Hepatocyte (in vitro differentiated cells): ENCODE results near the gene DDAH2. TPM values are rescaled to one million over a fixed set of nuclear protein-coding genes. Genes with fewer than 3 reads are reported as not detected.

Experiments
- DNase-seq: peaks from one replicate; pipeline ENCODE4 v3.0.0-alpha.2; 2016; ENCODE audit warnings: low spot score
- H2AFZ ChIP-seq: fragments of 200-600 bp; sonication (generic); 2 replicates; pipeline ENCODE4 v1.6.0; 2016; ENCODE audit warnings: antibody characterized with exemption, mild to moderate bottlenecking
- H3K27ac ChIP-seq: fragments of 200-600 bp; sonication (generic); 2 replicates; pipeline ENCODE4 v1.5.1; 2016; ENCODE audit warnings: mild to moderate bottlenecking
- H3K27me3 ChIP-seq: fragments of 200-600 bp; sonication (generic); 2 replicates; pipeline ENCODE4 v1.6.1; 2016
- H3K36me3 ChIP-seq: fragments of 200-600 bp; sonication (generic); replicated peaks from 2 replicates; pipeline ENCODE4 v1.5.1; 2016; ENCODE audit warnings: low read depth; ENCODE audit not compliant: insufficient read depth
- H3K4me1 ChIP-seq: fragments of 200-600 bp; sonication (generic); 2 replicates; pipeline ENCODE4 v1.5.1; 2016; ENCODE audit warnings: mild to moderate bottlenecking, moderate library complexity; ENCODE audit not compliant: insufficient read depth
- H3K4me2 ChIP-seq: fragments of 200-600 bp; sonication (generic); 2 replicates; pipeline ENCODE4 v1.6.0; 2016
- H3K4me3 ChIP-seq: fragments of 200-600 bp; sonication (generic); 2 replicates; pipeline ENCODE4 v1.5.1; 2016; ENCODE audit warnings: mild to moderate bottlenecking
- H3K79me2 ChIP-seq: fragments of 200-600 bp; sonication (generic); 2 replicates; pipeline ENCODE4 v1.6.0; 2017; ENCODE audit warnings: mild to moderate bottlenecking
- H3K9me2 ChIP-seq: fragments of 200-600 bp; sonication (generic); replicated peaks from 2 replicates; pipeline ENCODE4 v1.6.0; 2017; ENCODE audit warnings: mild to moderate bottlenecking; ENCODE audit not compliant: insufficient read depth
- H3K9me3 ChIP-seq: fragments of 200-600 bp; sonication (generic); 2 replicates; pipeline ENCODE4 v1.5.1; 2016; ENCODE audit warnings: low read depth, mild to moderate bottlenecking
- H4K20me1 ChIP-seq: fragments of 200-600 bp; sonication (generic); 2 replicates; pipeline ENCODE4 v1.6.0; 2016; ENCODE audit warnings: mild to moderate bottlenecking; ENCODE audit not compliant: insufficient read depth, poor library complexity, severe bottlenecking
- EZH2 ChIP-seq: fragments of 200-600 bp; sonication (generic); IDR thresholded peaks from 2 replicates; pipeline ENCODE4 v1.6.1; 2016; ENCODE audit warnings: antibody characterized with exemption, mild to moderate bottlenecking, borderline replicate concordance
- EZH2phosphoT487 ChIP-seq: fragments of 200-600 bp; sonication (generic); IDR thresholded peaks from one replicate; pipeline ENCODE4 v1.6.1; 2018; ENCODE audit warnings: antibody characterized with exemption, mild to moderate bottlenecking, low read depth, moderate library complexity; ENCODE audit not compliant: unreplicated experiment, severe bottlenecking
- WGBS: methylation state at CpG from one replicate; pipeline ENCODE4 v1.1.6; 2016; ENCODE audit warnings: low lambda C conversion rate; ENCODE audit errors: missing lambda C conversion rate; 5-methylcytosine and 5-hydroxymethylcytosine counted together
- polyA plus RNA-seq: library from polyadenylated mRNA; unstranded; fragments of >200 nt; fragmentation: Nextera tagmentation; extraction: Ambion mirVana; gene quantifications from 2 replicates; pipeline ENCODE4 v1.2.1, GENCODE V29; 2016
- total RNA-seq: library from RNA; depleted of rRNA; stranded (reverse); fragments of >200 nt; gene quantifications from 2 replicates; pipeline ENCODE4 v1.2.3, GENCODE V29; 2014
- TF ChIP-seq, protein P1 (sequence below): fragments of 200-600 bp; sonication (generic); IDR thresholded peaks from 2 replicates; pipeline ENCODE4 v1.5.1; 2016; ENCODE audit warnings: antibody characterized with exemption, mild to moderate bottlenecking; ENCODE audit not compliant: poor library complexity

The DDAH2 gene
- total and polyA plus RNA-seq, 2 experiments from 2014 or later = 93.8 to 157 TPM

GRCh38 chr6:31763619-31763940, 34.5 kb upstream of the DDAH2 start:
- no peaks in the 10 kb centered on the region for H4K20me1 ChIP-seq
- H3K4me1 ChIP-seq = peaks cover 8% of the 10 kb centered on the region
- no peak for DNase-seq
- no peak overlapping the region for H3K4me2 ChIP-seq
- H3K27me3 ChIP-seq = no peaks in the 10 kb centered on the region
- no peak overlapping the region for H3K27ac ChIP-seq
- TF ChIP-seq, protein P1, sequence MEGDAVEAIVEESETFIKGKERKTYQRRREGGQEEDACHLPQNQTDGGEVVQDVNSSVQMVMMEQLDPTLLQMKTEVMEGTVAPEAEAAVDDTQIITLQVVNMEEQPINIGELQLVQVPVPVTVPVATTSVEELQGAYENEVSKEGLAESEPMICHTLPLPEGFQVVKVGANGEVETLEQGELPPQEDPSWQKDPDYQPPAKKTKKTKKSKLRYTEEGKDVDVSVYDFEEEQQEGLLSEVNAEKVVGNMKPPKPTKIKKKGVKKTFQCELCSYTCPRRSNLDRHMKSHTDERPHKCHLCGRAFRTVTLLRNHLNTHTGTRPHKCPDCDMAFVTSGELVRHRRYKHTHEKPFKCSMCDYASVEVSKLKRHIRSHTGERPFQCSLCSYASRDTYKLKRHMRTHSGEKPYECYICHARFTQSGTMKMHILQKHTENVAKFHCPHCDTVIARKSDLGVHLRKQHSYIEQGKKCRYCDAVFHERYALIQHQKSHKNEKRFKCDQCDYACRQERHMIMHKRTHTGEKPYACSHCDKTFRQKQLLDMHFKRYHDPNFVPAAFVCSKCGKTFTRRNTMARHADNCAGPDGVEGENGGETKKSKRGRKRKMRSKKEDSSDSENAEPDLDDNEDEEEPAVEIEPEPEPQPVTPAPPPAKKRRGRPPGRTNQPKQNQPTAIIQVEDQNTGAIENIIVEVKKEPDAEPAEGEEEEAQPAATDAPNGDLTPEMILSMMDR = no peak
- no peak for TF ChIP-seq EZH2phosphoT487
- WGBS = 11% methylated on average over 1 of the region's 1 CpG
- no peak overlapping the region for H3K4me3 ChIP-seq
- no peaks in the 10 kb centered on the region for H3K36me3 ChIP-seq
- H3K79me2 ChIP-seq = no peaks in the 10 kb centered on the region
- no peak overlapping the region for H2AFZ ChIP-seq
- no peaks in the 10 kb centered on the region for H3K9me3 ChIP-seq
- no peaks in the 10 kb centered on the region for H3K9me2 ChIP-seq

DNA sequence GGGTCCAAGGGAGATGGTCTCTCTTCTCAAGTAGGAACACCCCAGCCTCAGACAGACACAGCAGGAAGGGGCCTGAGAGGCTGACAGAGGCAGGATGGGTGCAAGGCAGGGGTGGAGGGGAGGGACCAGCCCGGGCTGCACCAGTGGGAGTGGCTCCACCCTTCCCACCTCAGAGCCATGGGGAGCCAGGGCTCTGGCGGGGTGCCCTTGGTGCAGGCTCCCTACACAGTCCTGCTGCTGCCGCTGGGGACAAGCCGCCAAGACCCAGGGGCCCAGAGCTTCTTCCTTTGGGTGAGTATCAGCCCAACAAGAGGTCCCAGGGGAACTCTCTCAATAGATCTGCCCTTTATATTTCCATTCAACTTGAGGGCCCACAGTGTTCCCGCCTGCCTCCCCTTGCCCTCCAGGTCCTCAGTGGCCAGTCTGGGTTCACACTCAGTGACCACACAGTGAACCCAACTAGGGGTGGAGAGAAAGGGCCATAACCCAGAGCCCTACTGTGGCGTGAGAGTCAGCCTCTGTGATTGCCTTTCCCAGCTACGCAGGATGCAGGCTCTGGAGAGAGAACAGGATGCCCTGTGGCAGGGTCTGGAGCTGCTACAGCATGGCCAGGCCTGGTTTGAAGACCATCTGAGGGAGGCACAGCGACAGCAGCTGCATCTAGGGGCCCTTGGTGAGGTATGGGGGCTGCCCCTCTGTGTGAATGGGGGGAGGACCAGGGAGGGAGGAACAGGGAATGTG, 33.9 kb upstream of the DDAH2 start:
- Histone ChIP-seq H3K4me1 (peaks cover 8% of the 10 kb centered on the region), H3K27me3 (no peaks in the 10 kb centered on the region), H3K9me2 (no peaks in the 10 kb centered on the region), H3K27ac (no peak overlapping the region), H3K4me3 (no peak overlapping the region), H2AFZ (no peak overlapping the region), H4K20me1 (no peaks in the 10 kb centered on the region), H3K79me2 (no peaks in the 10 kb centered on the region), H3K36me3 (no peaks in the 10 kb centered on the region), H3K4me2 (no peak overlapping the region), H3K9me3 (no peaks in the 10 kb centered on the region)
- 83% methylated on average over 7 of the region's 8 CpGs for WGBS
- no peak for TF ChIP-seq EZH2
- TF ChIP-seq EZH2phosphoT487 = no peak
- TF ChIP-seq, protein P1 = no peak
- no peak for DNase-seq

DNA sequence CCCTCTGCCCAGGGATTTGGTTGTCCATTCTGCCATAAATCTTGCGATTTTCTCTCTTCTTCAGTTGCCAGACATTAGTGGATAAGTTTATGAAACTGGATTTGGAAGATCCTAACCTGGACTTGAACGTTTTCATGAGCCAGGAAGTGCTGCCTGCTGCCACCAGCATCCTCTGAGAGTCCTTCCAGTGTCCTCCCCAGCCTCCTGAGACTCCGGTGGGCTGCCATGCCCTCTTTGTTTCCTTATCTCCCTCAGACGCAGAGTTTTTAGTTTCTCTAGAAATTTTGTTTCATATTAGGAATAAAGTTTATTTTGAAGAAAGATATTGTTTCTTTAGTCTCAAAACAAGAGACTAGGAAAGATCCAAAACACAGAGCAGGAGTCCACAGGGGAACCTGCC, 33.3 kb upstream of the DDAH2 start, which contains the start of gene SAPCD1:
Gene SAPCD1, plus strand, starts transcription at position 301 of the 400 bp plus-strand sequence. CDS start 399 bp downstream, outside the sequence.
- no peaks in the 10 kb centered on the region for H3K79me2 ChIP-seq
- TF ChIP-seq EZH2 (no peak), EZH2phosphoT487 (no peak)
- TF ChIP-seq, protein P1 = no peak
- no peaks in the 10 kb centered on the region for H3K36me3 ChIP-seq
- H3K27ac ChIP-seq = no peak within 1 kb of the TSS
- H4K20me1 ChIP-seq = no peaks in the 10 kb centered on the region
- no peaks in the 10 kb centered on the region for H3K27me3 ChIP-seq
- no peak for DNase-seq
- no peaks in the 10 kb centered on the region for H3K9me3 ChIP-seq
- H3K4me3 ChIP-seq = no peak within 1 kb of the TSS
- no peak within 1 kb of the TSS for H3K4me2 ChIP-seq
- H2AFZ ChIP-seq = no peak within 1 kb of the TSS
- H3K9me2 ChIP-seq = no peaks in the 10 kb centered on the region
- peaks cover 8% of the 10 kb centered on the region for H3K4me1 ChIP-seq
- 89% methylated on average over 4 of the region's 4 CpGs for WGBS
